HepG2 (cell line): ENCODE measurements around the gene CCNDBP1. TPM values are rescaled to one million over a fixed set of nuclear protein-coding genes. Genes with fewer than 3 reads are reported as not detected.

Experiments used
- AGO1 ChIP-seq: fragments of 200-400 bp; formaldehyde crosslinking; IDR thresholded peaks from 2 replicates; pipeline ENCODE4 v1.6.1; 2017; ENCODE audit warnings: mild to moderate bottlenecking, low read depth, low read length, moderate library complexity; ENCODE audit not compliant: poor library complexity, severe bottlenecking
- HIVEP1 ChIP-seq: sonication (generic); formaldehyde crosslinking; IDR thresholded peaks from 2 replicates; pipeline ENCODE4 v1.4.0; 2020; ENCODE audit warnings: mild to moderate bottlenecking, missing genetic modification reagents
- MEF2D ChIP-seq: sonication (generic); formaldehyde crosslinking; IDR thresholded peaks from 2 replicates; pipeline ENCODE4 v1.5.1; 2020; ENCODE audit warnings: mild to moderate bottlenecking, missing genetic modification reagents
- NFIB ChIP-seq: sonication (generic); formaldehyde crosslinking; IDR thresholded peaks from 2 replicates; pipeline ENCODE4 v1.9.0; 2021; ENCODE audit warnings: missing genetic modification reagents, mild to moderate bottlenecking, borderline replicate concordance
- NR2F1 ChIP-seq, 2 experiments: fragments of 450-650 bp in 1 of 2; formaldehyde crosslinking in 1 of 2; IDR thresholded peaks; 2 replicates each; pipeline versions ENCODE4 v1.5.0 to v1.6.1; 2016 to 2020; ENCODE audit warnings: mild to moderate bottlenecking in 1 of 2, missing compliant biosample characterization in 1 of 2, missing genetic modification reagents in 1 of 2, moderate library complexity in 1 of 2
- RBFOX2 ChIP-seq: fragments of 200-400 bp; formaldehyde crosslinking; IDR thresholded peaks from 2 replicates; pipeline ENCODE4 v1.6.1; 2017; ENCODE audit warnings: low read depth, mild to moderate bottlenecking, low read length
- SRSF1 ChIP-seq: fragments of 200-400 bp; formaldehyde crosslinking; optimal IDR thresholded peaks from 2 replicates; pipeline ENCODE3; 2017; ENCODE audit warnings: mild to moderate bottlenecking, low read depth, low read length, moderate library complexity
- YY1 ChIP-seq: IDR thresholded peaks from 2 replicates; pipeline ENCODE4 v1.6.1; 2011; ENCODE audit warnings: low read length, low read depth, moderate library complexity, mild to moderate bottlenecking; ENCODE audit not compliant: insufficient read depth, insufficient replicate concordance
- ZNF33A ChIP-seq: sonication (generic); formaldehyde crosslinking; IDR thresholded peaks from 2 replicates; pipeline ENCODE4 v1.5.1; 2020; ENCODE audit warnings: missing genetic modification reagents, mild to moderate bottlenecking, moderate library complexity, borderline replicate concordance
- ZNF674 ChIP-seq: sonication (generic); formaldehyde crosslinking; IDR thresholded peaks from 2 replicates; pipeline ENCODE4 v1.5.0; 2020; ENCODE audit warnings: low read depth, mild to moderate bottlenecking, missing genetic modification reagents
- ZNF747 ChIP-seq: sonication (generic); formaldehyde crosslinking; IDR thresholded peaks from 2 replicates; pipeline ENCODE4 v1.8.1; 2023; ENCODE audit warnings: missing genetic modification reagents, mild to moderate bottlenecking, borderline replicate concordance
- polyA plus RNA-seq, 8 experiments: library from polyadenylated mRNA; depleted of rRNA in 3 of 8; stranded (reverse) in 7 of 8; unstranded in 1 of 8; fragments of >200 nt; fragmentation: Illumina TruSeq in 4 of 8; extraction: Trizol in 4 of 8; gene quantifications; 2 replicates each; pipeline versions ENCODE4 v1.2.1 to v1.2.3, GENCODE V29; 2011 to 2016; ENCODE audit warnings: low read depth in 4 of 8, missing spikeins in 1 of 8, mixed read lengths in 1 of 8; ENCODE audit not compliant: insufficient read depth in 1 of 8
- total RNA-seq, 5 experiments: library from RNA; depleted of rRNA; stranded (reverse); fragments of >200 nt; fragmentation: Illumina TruSeq; extraction: Trizol; gene quantifications; 2 replicates each; pipeline ENCODE4 v1.2.3, GENCODE V29; 2016; ENCODE audit warnings: low read depth in 1 of 5
- TF ChIP-seq, protein P1 (sequence below): sonication (generic); formaldehyde crosslinking; IDR thresholded peaks from 2 replicates; pipeline ENCODE4 v1.4.0; 2020; ENCODE audit warnings: missing genetic modification reagents; ENCODE audit errors: not compliant biosample characterization
- TF ChIP-seq, protein P2 (sequence below): sonication (generic); formaldehyde crosslinking; IDR thresholded peaks from 2 replicates; pipeline ENCODE4 v1.8.0; 2022; ENCODE audit warnings: missing genetic modification reagents, low read depth, mild to moderate bottlenecking, borderline replicate concordance
- TF ChIP-seq, protein P3 (sequence below): sonication (generic); IDR thresholded peaks from 2 replicates; pipeline ENCODE4 v1.6.1; 2016; ENCODE audit warnings: low read depth, borderline replicate concordance
- TF ChIP-seq, protein P4 (sequence below): sonication (generic); formaldehyde crosslinking; IDR thresholded peaks from 2 replicates; pipeline ENCODE4 v1.4.0; 2020; ENCODE audit warnings: missing genetic modification reagents
- TF ChIP-seq, protein P5 (sequence below): sonication (generic); formaldehyde crosslinking; IDR thresholded peaks from 2 replicates; pipeline ENCODE4 v1.4.0; 2020; ENCODE audit warnings: mild to moderate bottlenecking, missing genetic modification reagents
- TF ChIP-seq, protein P6 (sequence below): sonication (generic); formaldehyde crosslinking; IDR thresholded peaks from 2 replicates; pipeline ENCODE4 v1.4.0; 2020; ENCODE audit warnings: missing genetic modification reagents

CCNDBP1 gene
- total and polyA plus RNA-seq, 2 of the 13 experiments (the other 11 are each of a cell fraction or from before 2014, with no cell fraction given) = 24.8 to 42.3 TPM

DNA sequence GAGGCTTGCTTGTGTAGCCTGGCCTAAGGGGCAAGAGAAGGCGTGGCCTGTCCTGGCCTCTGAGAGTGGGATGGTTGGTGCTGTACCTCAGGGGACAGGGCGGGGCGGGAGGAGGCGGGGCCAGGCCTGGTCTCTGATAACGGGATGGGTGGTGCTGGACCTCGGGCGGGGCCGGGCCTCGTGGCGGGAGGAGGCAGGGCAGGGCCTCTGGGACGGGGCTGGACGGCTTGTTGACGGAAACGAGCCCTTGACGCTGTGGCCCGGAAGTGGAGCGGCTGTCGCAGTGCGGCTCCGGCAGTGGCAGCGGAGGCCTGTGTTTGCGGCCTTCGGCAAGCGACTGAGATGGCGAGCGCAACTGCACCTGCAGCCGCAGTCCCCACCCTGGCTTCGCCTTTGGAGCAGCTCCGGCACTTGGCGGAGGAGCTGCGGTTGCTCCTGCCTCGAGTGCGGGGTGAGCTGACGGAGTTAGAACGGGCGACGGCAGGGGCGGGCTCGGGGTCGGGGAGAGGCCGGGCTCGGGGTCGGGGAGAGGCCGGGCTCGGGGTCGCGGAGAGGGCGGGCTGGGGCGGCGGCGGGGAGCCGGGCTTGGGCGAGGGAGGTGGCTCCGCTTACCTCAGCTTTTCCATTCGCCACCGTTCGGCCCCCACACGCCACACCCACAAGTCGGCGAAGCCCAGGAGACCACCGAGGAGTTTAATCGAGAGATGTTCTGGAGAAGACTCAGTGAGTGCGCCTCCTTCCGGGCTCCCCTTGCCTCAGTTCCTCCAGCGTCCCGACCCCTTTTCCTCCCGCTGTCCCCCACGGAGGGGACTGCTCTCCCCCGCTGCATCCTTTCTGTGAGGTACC is at the start of gene CCNDBP1 (continued):
- peak; percentile 50 for TF ChIP-seq YY1
- TF ChIP-seq MEF2D (CRISPR knock-in tag) = peak; percentile 76
- TF ChIP-seq, protein P1, sequence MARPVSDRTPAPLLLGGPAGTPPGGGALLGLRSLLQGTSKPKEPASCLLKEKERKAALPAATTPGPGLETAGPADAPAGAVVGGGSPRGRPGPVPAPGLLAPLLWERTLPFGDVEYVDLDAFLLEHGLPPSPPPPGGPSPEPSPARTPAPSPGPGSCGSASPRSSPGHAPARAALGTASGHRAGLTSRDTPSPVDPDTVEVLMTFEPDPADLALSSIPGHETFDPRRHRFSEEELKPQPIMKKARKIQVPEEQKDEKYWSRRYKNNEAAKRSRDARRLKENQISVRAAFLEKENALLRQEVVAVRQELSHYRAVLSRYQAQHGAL (CRISPR knock-in tag) = peak; percentile 76
- TF ChIP-seq SRSF1 = peak; percentile 81
- TF ChIP-seq, protein P2, sequence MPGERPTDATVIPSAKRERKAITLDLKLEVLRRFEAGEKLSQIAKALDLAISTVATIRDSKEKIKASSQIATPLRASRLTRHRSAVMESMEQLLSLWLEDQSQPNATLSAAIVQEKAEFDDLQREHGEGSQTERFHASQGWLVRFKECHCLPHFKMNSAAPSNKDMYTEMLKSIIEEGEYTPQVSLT (CRISPR knock-in tag) = no peak
- TF ChIP-seq ZNF674 (CRISPR knock-in tag) = no peak
- TF ChIP-seq, protein P3, sequence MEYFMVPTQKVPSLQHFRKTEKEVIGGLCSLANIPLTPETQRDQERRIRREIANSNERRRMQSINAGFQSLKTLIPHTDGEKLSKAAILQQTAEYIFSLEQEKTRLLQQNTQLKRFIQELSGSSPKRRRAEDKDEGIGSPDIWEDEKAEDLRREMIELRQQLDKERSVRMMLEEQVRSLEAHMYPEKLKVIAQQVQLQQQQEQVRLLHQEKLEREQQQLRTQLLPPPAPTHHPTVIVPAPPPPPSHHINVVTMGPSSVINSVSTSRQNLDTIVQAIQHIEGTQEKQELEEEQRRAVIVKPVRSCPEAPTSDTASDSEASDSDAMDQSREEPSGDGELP = peak; percentile 42; the same call in 1 of the 2 replicates
- TF ChIP-seq, protein P4, sequence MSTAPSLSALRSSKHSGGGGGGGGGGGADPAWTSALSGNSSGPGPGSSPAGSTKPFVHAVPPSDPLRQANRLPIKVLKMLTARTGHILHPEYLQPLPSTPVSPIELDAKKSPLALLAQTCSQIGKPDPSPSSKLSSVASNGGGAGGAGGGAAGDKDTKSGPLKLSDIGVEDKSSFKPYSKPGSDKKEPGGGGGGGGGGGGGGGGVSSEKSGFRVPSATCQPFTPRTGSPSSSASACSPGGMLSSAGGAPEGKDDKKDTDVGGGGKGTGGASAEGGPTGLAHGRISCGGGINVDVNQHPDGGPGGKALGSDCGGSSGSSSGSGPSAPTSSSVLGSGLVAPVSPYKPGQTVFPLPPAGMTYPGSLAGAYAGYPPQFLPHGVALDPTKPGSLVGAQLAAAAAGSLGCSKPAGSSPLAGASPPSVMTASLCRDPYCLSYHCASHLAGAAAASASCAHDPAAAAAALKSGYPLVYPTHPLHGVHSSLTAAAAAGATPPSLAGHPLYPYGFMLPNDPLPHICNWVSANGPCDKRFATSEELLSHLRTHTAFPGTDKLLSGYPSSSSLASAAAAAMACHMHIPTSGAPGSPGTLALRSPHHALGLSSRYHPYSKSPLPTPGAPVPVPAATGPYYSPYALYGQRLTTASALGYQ = peak; percentile 38
- TF ChIP-seq, protein P5, sequence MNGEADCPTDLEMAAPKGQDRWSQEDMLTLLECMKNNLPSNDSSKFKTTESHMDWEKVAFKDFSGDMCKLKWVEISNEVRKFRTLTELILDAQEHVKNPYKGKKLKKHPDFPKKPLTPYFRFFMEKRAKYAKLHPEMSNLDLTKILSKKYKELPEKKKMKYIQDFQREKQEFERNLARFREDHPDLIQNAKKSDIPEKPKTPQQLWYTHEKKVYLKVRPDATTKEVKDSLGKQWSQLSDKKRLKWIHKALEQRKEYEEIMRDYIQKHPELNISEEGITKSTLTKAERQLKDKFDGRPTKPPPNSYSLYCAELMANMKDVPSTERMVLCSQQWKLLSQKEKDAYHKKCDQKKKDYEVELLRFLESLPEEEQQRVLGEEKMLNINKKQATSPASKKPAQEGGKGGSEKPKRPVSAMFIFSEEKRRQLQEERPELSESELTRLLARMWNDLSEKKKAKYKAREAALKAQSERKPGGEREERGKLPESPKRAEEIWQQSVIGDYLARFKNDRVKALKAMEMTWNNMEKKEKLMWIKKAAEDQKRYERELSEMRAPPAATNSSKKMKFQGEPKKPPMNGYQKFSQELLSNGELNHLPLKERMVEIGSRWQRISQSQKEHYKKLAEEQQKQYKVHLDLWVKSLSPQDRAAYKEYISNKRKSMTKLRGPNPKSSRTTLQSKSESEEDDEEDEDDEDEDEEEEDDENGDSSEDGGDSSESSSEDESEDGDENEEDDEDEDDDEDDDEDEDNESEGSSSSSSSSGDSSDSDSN = peak; percentile 88
- TF ChIP-seq AGO1 = peak; percentile 74
- peak; percentile 74; the same call in 1 of the 2 replicates for TF ChIP-seq ZNF747
- TF ChIP-seq RBFOX2 = peak; percentile 95
- TF ChIP-seq NFIB = no peak
- TF ChIP-seq, protein P6, sequence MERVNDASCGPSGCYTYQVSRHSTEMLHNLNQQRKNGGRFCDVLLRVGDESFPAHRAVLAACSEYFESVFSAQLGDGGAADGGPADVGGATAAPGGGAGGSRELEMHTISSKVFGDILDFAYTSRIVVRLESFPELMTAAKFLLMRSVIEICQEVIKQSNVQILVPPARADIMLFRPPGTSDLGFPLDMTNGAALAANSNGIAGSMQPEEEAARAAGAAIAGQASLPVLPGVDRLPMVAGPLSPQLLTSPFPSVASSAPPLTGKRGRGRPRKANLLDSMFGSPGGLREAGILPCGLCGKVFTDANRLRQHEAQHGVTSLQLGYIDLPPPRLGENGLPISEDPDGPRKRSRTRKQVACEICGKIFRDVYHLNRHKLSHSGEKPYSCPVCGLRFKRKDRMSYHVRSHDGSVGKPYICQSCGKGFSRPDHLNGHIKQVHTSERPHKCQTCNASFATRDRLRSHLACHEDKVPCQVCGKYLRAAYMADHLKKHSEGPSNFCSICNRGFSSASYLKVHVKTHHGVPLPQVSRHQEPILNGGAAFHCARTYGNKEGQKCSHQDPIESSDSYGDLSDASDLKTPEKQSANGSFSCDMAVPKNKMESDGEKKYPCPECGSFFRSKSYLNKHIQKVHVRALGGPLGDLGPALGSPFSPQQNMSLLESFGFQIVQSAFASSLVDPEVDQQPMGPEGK (CRISPR knock-in tag) = peak; percentile 71
- no peak for TF ChIP-seq NR2F1 (CRISPR knock-in tag; IDR thresholded peaks at IDR 0.05)
- TF ChIP-seq ZNF33A = no peak
- no peak for TF ChIP-seq HIVEP1 (CRISPR knock-in tag)
